HG03097 (cell line): Measurements from ENCODE around the gene SPG21.

ENCODE experiments used
- ATAC-seq: cut with Tn5 transposase; IDR thresholded peaks from one replicate; pipeline ENCODE4 v1.9.1; 2021; ENCODE audit not compliant: unreplicated experiment, low FRiP score

SPG21 gene

DNA sequence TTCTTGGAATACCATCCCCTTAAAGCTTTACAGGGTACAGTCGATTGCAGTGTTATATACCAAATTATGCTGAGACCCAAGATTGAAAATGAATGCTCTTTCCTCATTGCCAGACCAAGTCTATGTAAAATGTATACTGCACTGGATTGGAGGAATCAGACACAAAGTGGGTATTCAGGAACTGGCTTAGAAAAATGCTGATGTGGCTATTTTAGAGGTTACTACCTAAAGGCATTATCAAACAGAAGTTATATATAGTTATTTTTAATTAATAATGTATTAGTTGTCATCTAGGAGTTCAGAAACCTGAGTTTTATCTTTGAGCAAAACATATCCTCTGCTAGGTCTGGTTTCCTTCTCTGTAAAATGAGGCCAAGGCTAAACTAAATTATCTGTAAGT is 3.6 kb upstream of the SPG21 start:
- ATAC-seq, result no peak

DNA sequence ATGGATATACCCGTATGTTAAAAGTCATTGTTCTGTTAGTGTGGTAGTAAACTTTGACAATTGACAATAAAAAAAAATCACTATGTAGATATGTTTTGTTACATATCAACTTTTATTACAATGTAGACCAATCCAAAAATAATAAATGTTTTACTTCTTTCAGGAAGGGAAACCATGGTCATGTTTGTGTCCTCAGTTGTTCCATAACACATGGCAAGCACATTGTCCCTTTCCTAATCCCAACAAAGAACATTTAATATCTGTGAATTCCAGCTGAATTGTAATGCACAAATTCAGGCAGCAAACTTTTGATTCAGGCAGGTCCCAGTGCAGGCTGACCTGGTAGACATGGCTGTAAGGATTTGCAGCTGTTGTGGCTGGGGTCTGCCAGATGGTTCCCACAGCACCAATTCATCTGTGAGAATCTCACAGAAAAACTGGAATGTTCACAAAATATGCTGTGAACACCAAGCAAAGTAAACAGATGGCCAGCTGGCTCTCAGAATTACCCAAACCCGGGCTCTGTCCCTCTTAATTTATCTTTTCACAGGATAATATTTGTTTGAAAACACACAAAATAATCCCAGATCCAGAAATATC is 1.9 kb upstream of the SPG21 start:
- no peak for ATAC-seq

DNA sequence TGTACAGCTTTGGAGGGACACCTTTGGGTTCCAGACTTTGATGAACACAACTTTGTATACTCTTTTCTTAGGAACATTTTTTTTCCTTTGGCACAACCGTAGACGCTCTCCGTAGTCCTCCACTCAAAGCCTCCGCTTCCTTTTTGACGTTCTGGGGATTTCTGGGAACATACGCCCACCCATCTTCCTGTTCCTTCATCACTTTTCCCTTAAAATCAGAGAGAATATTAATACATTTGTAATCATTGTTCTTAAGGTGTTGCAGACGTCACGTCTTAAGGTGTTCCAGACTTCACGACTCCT is 405 bp upstream of the SPG21 start:
- no peak for ATAC-seq

DNA sequence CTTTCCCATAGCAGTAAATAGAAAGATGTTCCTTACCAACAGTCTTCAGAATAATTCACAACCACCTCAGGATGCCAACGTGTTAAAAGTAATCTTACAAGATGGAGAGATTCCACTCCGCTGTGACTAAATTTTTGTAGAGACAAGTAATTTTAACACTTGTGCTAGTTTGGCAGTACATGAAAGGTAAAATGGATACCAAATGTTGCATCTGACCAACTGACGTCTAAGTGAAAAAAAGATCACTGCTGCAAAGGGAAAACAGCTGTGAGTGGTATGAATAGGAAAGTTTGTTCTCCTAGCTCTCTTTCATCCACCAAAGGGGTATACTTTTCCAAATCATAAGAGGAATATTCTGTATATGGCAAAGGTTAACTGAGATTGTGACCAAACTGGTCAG is 2.6 kb downstream of the SPG21 start:
- no peak for ATAC-seq

DNA sequence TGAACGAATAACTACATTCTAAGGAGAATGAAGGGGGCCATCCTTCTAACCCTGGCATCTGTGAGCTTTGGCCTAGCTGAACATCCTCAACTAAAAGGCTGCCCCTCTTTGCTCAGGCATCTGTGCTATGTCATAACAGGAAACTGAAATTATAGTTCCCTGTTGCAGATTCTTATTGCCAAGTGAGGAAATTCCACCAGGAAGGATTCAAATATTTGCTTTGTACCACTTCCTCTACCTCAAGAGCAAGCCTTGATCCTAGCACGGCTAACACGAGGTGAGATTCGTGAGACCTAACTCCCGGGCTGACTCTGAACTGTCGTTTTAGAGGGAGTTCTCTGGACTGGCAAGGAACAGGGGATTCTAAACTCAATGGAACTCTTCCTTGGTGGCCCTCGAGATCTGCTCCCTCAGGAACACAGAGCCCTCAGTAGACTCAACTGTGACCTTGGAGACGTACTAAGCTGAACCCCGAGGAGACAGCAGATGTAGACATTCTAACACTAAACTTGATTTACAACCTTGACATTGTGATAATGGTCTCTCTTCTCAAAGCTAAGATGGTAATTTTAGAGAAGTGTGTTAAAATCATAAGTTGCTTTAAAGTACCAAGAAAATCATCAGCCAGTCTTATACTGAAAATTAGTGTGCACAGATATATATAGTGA is 4.2 kb downstream of the SPG21 start:
- no peak for ATAC-seq

DNA sequence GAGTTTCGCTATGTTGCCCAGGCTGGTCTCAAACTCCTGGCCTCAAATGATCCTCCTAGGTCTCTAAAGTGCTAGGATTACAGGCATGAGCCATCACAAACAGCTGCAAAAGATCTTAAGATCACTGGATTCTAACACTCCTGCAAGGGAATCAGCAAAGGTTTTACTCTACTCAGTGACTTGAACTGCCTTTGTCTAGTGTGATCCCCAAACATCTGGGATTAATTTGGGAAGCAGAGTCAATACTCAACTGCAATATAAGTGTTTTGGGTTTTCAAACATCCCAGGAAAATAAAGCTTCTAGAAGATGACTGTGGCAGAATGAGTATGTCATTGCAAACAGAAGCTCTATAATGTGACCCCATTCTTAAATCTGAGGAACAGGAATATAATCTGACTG is 7.2 kb downstream of the SPG21 start:
- ATAC-seq, result no peak

DNA sequence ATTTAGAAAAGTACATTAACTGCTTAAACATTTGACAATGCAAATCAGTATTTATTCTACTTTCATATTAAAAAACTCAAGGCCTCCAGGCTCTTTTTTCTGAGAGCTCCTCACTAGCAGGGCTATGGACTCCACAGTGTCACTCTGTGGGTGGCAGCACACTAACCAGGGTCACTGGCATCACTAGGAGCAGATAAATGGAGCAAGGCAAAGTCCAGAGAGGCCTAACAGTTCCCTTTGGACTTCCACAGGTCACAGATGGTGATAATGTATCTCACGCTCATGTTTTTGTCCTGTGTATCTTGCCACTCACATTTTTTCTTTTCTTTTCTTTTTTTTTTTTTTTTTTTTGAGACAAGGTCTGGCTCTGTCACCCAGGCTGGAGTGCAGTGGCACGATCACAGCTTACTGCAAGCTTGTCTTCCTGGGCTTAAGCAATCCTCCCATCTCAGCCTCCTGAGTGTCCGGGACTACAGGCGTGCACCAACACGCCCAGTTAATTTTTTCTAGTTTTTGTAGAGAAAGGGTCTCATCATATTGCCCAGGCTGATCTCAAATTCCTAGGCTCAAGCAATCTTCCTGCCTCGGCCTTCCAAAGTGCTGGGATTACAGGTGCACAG is 7.8 kb downstream of the SPG21 start:
- ATAC-seq, result no peak

DNA sequence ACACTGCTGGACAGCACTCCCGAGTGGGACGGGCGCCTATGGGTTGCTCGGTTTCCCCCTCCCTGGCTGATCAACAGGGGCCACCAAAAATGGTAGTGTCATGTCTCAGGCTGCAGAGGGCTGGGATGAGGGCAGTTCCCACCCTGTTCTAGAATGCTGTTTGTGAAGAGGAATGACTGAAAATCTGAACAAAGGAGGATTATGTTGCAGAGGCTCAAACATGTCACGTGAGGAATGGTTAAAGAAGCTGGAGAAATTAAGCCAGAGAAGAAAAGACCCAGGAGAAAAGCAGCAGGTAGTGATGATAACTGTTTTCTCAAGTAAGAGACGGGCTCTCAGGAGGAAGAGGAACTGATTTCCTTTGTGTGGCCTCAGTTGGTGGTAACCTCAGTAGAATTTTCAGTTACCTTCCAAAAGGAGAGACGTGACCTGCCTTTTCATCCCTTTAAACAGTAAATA is 10.4 kb downstream of the SPG21 start:
- ATAC-seq, result no peak

DNA sequence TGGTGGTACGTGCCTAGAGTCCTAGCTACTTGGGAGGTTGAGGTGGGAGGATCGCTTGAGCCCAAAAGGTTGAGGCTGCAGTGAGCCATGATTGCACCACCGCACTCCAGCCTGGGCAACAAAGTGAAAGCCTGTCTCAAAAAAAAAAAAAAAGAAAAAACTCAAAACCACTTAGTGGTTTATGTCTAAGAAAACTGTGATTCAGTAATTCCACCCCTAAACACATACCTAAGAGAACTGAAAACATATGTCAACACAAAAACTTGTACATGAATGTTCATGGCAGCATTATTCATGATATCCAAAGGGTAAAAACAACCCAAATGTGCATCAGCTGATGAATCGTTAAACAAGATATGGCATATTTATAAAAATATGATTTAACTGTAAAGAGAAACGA is 14.3 kb downstream of the SPG21 start:
- no peak for ATAC-seq

DNA sequence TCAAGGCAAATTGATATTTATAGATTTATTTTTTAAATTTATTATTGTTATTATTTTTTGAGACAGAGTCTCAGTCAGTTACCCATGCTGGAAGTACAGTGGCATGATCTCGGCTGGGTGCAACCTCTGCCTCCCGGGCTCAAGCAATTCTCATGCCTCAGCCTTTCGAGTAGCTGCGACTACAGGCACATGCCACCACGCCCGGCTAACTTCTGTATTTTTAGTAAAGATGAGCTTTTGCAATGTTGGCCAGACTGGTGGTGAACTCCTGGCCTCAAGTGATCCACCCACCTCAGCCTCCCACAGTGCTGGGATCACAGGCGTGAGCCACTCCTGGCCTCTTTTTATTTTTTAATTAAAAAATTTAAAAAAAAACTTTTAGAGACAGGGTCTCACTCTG is 19.0 kb downstream of the SPG21 start:
- ATAC-seq, result no peak

DNA sequence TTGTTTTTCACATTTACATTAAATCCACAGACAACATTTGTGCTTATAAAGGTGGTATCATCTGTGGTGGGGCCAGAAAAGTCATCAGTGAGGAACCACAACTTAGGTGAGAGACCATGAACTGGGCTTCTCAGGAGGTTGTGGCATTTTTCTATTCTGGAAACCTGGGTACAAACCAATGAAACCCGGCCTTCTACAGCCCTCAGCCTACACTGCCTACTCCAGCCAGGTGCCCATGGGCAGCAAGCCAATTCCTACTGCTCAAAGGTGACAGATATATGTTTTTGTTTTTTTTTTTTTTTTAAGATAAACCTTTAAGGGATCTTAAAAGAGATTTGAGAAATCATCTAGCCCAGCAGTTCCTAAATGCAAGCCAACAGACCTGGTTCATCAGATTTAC is 20.3 kb downstream of the SPG21 start:
- no peak for ATAC-seq

DNA sequence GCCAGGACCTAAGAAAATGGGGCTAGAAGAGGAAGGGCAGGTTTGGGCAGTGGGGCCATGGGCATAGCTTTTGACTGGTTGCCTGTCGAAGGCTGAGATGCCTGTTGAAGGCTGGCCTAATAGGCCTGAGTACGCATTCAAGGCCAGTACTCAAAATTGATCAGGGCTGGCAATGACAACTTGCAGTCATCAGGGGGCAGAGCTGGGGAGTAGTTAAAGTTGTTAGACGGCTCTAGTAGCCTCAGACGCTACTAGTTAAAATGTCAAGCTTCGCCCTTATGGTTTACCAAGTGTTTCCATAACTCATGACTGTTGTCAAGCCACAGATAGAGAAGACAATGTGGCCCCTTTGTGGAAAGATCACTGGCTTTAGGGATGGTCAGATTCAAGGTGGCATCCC is 28.7 kb downstream of the SPG21 start:
- no peak for ATAC-seq

DNA sequence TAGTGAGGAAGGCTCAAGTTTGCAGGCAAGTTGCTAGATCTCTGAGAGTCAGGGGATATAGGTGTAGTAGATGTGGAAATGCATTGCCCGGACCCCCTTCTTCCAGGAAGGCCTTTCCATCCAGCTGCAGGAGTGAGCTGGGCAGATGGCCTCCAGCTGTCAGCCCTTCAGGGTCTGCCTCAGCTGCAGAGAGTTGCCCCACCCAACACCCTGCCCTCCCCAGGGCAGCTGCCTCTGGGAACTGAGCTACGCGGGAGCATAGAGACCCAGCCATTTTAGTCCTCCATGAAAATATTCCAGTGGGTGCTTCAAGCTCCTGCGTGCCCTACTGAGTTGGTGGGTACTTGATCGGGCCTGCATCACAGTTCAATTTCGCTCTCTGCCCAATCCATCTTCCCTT is 29.6 kb downstream of the SPG21 start:
- ATAC-seq, result no peak

DNA sequence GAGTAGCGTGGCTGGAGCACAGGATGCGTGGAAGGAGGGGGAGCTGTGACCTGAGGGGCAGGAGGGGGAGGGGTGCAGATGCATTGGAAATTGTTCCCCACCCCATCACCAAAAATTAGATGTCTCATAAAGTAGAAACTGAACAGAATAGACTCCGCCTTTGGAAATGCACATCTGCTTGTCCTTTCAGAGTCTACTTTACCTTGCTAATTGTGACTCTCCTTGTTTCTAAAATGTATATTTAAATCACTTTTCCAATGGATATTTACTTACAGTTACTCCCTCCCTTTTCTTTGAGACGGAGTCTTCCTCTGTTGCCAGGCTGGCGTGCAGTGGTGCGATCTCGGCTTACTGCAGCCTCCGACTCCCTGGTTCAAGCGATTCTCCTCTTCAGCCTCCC is 30.6 kb downstream of the SPG21 start:
- ATAC-seq, result no peak

DNA sequence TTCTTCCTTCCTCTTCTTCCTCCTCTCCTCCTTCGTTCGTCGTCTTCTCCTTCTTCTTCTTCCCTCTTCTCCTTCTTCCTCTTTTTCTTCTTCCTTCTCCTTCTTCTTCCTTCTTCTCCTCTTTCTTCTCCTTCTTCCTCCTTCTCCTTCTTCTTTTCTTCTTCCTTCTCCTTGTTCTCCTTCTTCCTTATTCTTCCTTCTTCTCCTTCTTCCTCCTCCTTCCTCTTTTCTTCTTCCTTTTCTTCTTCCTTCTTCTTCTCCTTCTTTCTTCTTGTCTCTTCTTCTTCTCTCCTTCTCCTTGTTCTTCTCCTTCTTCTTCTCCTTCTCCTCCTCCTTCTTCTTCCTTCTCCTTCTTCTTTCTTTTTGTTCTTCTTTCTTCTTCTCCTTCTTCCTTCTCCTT is 35.3 kb downstream of the SPG21 start:
- no peak for ATAC-seq

DNA sequence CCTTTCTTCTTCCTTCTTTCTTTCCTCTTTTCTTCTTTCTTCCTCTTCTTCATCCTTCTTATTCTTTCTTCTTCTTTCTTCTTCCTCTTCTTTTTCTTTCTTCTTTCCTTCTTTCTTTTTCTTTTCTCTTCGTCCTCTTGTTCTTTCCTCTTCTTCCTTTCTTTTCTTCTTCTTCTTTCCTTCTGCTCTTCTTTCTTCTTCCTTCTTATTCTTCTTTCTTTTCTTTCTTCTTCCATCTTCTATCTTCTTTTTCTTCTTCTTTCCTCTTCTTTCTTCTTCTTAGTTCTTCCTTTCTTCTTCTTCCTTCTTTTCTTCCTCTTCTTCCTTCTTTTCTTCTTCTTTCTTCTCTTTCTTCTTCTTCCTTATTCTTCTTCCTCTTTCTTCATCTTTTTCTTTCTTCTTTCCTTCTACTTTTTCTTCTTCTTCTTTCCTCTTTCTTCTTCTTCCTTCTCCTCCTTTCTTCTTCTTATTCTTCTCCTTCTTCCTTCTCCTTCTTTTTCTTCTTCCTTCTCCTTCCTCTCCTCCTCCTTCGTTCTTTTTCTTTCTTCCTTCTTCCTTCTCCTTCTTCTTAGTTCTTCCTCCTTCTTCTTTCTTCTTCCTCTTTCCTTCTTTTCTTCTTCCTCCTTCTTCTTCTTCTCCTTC is 37.8 kb downstream of the SPG21 start:
- no peak for ATAC-seq

DNA sequence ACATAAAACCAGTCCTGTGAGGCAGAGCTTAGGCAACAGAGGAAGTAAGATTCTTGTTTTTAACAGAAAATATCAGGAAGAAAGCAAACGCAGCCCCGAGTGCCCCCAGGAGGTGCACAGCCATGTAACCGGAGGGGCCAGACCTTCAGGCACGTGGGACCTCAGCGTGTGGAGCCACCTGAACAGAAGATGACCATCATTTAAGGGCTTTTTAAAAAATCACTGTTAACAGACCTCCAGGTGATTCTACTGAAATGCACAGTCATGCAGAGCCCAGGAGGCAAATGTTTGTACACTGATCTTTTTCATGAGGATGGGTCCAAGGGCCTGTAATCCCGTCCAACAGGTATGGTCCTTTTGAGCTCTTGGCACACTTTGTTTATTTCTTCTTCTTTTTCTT is 38.8 kb downstream of the SPG21 start:
- no peak for ATAC-seq

DNA sequence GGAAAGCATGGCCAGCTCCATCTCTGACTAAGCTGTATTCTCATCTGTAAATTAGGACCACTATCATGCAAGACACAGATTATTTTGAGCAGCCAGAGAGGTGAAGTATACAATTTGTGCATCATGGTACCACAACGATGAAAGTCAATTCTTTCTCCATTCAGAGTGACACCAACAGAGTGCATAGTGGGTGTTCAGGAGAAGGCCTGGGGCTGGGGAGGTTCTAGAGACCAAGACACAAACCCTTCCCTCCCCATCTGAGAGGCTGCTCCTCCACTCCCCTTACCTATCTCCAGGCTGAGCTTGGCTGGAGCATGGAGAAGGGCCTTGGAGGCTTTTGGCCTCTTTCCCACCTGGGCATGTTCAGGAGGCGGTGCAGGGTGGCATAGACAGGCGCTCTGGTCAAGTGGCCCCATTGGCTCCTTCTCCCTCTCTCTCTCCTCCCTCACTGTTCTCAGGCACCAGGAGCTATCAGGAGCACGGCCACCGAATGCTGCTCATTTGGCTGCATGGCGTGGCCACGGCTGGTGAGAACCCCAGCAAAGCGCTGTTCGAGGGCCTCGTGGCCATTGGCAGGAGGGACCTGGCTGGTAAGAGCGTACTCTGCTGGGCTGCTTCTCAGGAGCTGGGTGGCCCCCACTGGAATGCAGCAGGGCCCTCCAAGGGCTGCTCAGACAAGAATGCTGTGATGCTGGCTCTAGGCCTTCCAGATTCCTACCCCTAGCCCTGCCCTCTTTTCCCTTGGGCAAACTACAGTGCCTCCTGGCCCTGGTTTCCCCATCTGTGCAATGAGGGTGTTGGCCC is 40.1 kb downstream of the SPG21 start:
- ATAC-seq, result no peak

DNA sequence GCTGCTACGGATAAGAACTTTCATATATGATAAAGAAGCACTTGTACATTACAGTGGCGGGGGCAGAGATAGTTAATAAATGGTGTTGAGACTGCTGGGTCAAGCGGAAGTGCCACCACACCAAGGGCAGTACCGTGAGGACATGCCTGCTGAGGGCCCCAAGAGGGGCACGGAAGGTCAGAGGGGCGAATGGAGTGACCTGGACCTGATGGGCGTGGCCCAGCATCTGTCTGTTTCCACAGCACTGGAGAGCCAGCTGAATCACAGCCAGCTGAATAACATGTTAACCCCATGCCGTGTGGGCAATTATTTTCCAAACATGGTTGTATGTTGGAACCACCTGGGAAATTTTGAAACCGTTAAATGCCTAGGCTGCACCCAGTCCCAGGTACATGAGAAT is 40.8 kb downstream of the SPG21 start:
- ATAC-seq, result no peak

DNA sequence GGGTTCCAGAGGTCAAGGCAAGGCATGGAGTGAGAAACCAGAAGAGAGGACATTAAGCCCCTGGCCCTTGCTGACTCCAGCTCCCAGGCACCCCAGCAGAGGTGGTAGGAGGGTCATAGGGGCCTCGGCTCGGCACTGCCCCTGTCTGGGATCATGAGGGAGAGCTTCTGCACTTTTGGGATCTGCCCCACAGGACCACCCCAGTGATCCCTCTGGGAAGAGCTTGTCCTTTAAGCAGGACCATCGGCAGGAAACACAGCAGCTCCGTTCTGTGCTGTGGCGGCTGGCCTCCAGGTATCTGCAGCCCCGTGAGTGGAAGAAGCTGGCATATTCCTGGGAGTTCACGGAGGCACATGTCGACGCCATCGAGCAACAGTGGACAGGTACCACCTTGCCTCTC is 42.5 kb downstream of the SPG21 start:
- no peak for ATAC-seq

DNA sequence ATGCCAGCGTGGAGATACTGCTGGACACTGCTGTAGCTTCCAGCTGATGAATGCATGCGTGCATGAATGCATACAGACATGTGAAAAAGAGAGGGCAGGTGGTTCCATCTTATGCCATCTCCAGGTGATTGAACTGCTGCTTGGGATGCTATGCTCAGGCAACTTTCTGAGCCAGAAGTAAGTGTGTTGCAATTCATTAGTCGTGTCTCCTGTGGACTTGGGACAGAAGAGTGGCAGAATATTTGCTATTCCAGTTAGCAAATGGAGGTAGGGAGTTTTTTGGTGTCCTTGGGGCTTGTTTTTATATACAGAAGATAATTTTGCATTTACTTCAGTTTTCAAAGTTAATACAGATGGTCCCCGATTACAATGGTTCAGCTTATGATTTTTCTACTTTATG is 44.8 kb downstream of the SPG21 start:
- no peak for ATAC-seq
